ENCODE results near the gene SH3BP1.

The SH3BP1 gene

GRCh38 chr22:37632174-37633088, 7.0 kb upstream of the SH3BP1 start:
- no peak for DNase-seq (ENCODE audit: low read depth in 2 of 3, low spot score in 1 of 3)

GRCh38 chr22:37633089-37633624, 6.3 kb upstream of the SH3BP1 start:
- no peak for DNase-seq (ENCODE audit: low read depth in 2 of 3, low spot score in 1 of 3)

- DNase-seq (ENCODE audit: low read depth in 2 of 3, low spot score in 1 of 3) = peak in 2 of 3 donors; percentile 48 to 52
Measured at GRCh38 chr22:37633625-37634416, 5.6 kb upstream of the SH3BP1 start.

- no peak for DNase-seq (ENCODE audit: low read depth in 2 of 3, low spot score in 1 of 3)
Measured at GRCh38 chr22:37634417-37634924, 5.0 kb upstream of the SH3BP1 start.

- DNase-seq (ENCODE audit: low read depth in 2 of 3, low spot score in 1 of 3) = no peak
Measured at GRCh38 chr22:37635157-37635556, 4.3 kb upstream of the SH3BP1 start.

GRCh38 chr22:37636186-37636948, 3.1 kb upstream of the SH3BP1 start:
- no peak for DNase-seq (ENCODE audit: low read depth in 2 of 3, low spot score in 1 of 3)

- no peak for DNase-seq (ENCODE audit: low read depth in 2 of 3, low spot score in 1 of 3)
Measured at GRCh38 chr22:37636949-37637273, 2.6 kb upstream of the SH3BP1 start.

GRCh38 chr22:37638391-37639069, 939 bp upstream of the SH3BP1 start:
- DNase-seq (ENCODE audit: low read depth in 2 of 3, low spot score in 1 of 3) = no peak

GRCh38 chr22:37639771-37640590, 512 bp downstream of the SH3BP1 start:
- no peak for DNase-seq (ENCODE audit: low read depth in 2 of 3, low spot score in 1 of 3)

GRCh38 chr22:37640591-37641560, 1.4 kb downstream of the SH3BP1 start:
- DNase-seq (ENCODE audit: low read depth in 2 of 3, low spot score in 1 of 3) = no peak

- no peak for DNase-seq (ENCODE audit: low read depth in 2 of 3, low spot score in 1 of 3)
Measured at GRCh38 chr22:37641561-37641949, 2.1 kb downstream of the SH3BP1 start.

- peak; percentile 77 to 94 (median 83) for DNase-seq (ENCODE audit: low read depth in 2 of 3, low spot score in 1 of 3)
Measured at GRCh38 chr22:37643225-37643847, 3.9 kb downstream of the SH3BP1 start.

GRCh38 chr22:37647317-37647716, 7.8 kb downstream of the SH3BP1 start:
- DNase-seq (ENCODE audit: low read depth in 2 of 3, low spot score in 1 of 3) = no peak

GRCh38 chr22:37647928-37648327, 8.5 kb downstream of the SH3BP1 start:
- no peak for DNase-seq (ENCODE audit: low read depth in 2 of 3, low spot score in 1 of 3)

- DNase-seq (ENCODE audit: low read depth in 2 of 3, low spot score in 1 of 3) = no peak
Measured at GRCh38 chr22:37650463-37651136, 11.1 kb downstream of the SH3BP1 start.

- DNase-seq (ENCODE audit: low read depth in 2 of 3, low spot score in 1 of 3) = no peak
Measured at GRCh38 chr22:37654563-37655251, 15.2 kb downstream of the SH3BP1 start.

- no peak for DNase-seq (ENCODE audit: low read depth in 2 of 3, low spot score in 1 of 3)
Measured at GRCh38 chr22:37655252-37655563, 15.7 kb downstream of the SH3BP1 start.
